NCI-H510A (cell line): ENCODE data around the gene ZC3H7A.
"Not testable (repeated sequence)": the region's sequence is repeated elsewhere in the genome, so short reads cannot be mapped to it uniquely, and the experiment has no call there.

Experiments
- DNase-seq: peaks from one replicate; lab custom pipeline; 2025; lab: John Stamatoyannopoulos, UW

The ZC3H7A gene, protein sequence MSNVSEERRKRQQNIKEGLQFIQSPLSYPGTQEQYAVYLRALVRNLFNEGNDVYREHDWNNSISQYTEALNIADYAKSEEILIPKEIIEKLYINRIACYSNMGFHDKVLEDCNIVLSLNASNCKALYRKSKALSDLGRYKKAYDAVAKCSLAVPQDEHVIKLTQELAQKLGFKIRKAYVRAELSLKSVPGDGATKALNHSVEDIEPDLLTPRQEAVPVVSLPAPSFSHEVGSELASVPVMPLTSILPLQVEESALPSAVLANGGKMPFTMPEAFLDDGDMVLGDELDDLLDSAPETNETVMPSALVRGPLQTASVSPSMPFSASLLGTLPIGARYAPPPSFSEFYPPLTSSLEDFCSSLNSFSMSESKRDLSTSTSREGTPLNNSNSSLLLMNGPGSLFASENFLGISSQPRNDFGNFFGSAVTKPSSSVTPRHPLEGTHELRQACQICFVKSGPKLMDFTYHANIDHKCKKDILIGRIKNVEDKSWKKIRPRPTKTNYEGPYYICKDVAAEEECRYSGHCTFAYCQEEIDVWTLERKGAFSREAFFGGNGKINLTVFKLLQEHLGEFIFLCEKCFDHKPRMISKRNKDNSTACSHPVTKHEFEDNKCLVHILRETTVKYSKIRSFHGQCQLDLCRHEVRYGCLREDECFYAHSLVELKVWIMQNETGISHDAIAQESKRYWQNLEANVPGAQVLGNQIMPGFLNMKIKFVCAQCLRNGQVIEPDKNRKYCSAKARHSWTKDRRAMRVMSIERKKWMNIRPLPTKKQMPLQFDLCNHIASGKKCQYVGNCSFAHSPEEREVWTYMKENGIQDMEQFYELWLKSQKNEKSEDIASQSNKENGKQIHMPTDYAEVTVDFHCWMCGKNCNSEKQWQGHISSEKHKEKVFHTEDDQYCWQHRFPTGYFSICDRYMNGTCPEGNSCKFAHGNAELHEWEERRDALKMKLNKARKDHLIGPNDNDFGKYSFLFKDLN

GRCh38 chr16:11797166-11797956 lies at the start of gene ZC3H7A:
ZC3H7A (minus strand) TSS chr16:11797258; CDS start chr16:11782354, 14,904 bp downstream.
- DNase-seq: peak; percentile 92

- DNase-seq: no peak
Measured at GRCh38 chr16:11844499-11844898, 47.4 kb upstream of the ZC3H7A start.

DNA sequence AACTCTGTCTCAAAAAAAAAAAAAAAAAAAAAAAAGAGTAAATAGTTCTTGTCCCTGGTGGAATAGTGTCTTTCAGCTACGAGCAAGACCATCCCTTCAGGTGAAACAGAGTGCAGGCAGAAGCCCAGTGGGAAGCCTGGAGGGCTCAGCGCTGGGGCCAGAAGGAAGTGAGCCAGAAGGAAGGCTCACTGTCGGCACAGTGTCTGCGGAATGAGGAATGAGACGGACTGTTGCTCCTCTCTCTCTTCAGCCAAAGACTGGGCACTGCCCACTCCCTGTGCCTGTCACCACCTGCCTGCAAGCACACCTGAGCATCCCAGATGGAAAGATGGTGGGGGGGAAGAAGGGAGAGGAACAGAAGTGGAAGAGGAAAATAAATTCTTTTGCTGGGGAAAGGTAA lies 46.8 kb upstream of the ZC3H7A start:
- DNase-seq: no peak

- no peak for DNase-seq
Measured at GRCh38 chr16:11843206-11843605, 46.1 kb upstream of the ZC3H7A start.

- no peak for DNase-seq
Measured at GRCh38 chr16:11841026-11841425, 44.0 kb upstream of the ZC3H7A start.

GRCh38 chr16:11836650-11837244 lies 39.7 kb upstream of the ZC3H7A start:
- DNase-seq: no peak

- DNase-seq: no peak
Measured at GRCh38 chr16:11835891-11836649, 39.0 kb upstream of the ZC3H7A start.

- no peak for DNase-seq
Measured at GRCh38 chr16:11835309-11835708, 38.3 kb upstream of the ZC3H7A start.

- DNase-seq: no peak
Measured at GRCh38 chr16:11833951-11834695, 37.1 kb upstream of the ZC3H7A start.

DNA sequence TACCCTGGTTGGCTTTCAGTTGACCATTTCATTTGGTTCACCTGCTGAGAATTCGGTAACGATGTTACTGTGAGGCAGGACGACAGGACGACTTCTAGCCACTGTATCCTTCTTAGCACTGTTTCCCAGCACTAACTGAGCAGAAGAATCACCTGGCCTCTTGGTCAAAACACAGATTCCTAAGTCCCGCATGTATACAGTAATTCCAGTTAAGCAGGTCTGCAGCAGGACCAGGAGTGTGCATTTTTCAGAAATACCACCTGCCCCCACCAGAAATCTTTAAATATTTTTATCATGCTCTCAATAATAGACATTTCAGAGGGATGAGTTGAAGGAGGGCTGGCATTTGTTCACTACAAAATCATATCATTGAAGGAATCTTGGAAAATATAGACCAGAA lies 31.6 kb upstream of the ZC3H7A start:
- no peak for DNase-seq

DNA sequence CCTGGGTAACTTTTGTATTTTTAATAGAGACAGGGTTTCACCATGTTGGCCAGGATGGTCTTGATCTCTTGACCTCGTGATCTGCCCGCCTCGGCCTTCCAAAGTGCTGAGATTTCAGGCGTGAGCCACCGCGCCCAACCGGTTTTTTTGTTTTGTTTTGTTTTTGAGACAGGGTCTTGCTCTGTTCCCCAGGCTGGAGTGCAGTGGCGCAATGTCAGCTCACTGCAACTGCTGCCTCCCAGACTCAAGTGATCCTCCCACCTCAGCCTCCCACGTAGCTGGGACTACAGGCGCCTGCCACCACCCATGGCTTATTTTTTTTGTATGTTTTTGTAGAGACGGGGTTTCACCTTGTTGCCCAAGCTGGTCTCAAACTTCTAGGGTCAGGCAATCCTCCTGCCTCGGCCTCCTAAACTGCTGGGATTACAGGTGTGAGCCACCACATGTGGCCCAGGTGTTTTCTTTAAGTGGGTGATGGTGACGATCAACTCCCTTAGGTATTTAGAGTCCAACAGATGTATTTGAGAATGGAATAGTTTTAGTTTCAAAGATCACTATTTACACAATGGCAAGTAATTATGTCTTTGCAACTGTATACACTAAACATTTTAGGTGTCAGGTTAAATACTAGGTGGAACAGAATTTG lies 28.6 kb upstream of the ZC3H7A start:
- DNase-seq: not testable (repeated sequence)

DNA sequence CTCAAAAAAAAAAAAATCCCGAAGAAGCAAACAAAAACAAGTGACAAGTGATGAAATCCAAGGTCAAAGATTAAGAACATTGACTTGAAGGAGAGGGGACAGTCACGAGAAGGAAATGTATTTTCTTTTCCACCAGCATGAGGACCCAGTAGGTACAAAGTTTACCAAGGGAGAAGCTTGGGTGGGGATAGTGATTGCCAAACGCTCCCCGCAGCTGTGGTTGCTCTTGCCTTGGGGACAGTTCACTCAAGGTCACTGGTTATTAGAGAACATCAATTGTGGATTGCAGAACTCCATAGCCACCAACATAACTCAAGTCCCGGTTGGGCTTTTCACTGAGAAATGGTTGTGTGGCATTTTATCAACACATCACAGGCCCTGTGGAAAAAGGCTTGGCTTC lies 27.3 kb upstream of the ZC3H7A start:
- DNase-seq: no peak

GRCh38 chr16:11823645-11824044 lies 26.6 kb upstream of the ZC3H7A start:
- not testable (repeated sequence) for DNase-seq

DNA sequence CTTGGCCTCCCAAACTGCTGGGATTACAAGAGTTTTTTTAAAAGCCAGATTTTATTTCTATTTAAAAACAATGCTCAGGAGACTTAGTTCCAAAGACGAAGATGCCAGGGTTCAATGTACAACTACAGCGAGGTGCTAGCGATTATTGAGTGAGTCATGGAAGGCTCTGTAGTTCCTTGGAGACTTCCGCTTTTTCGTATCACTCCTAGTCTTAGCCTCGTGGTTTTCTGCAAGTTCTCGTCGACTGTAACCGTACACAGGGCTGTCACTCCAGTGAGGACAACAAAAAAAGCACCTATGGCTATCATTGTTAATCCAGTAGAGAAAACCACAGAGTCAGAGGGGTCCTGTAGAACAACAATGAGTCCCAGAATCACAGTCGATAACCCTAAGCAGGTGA lies 22.7 kb upstream of the ZC3H7A start:
- no peak for DNase-seq

DNA sequence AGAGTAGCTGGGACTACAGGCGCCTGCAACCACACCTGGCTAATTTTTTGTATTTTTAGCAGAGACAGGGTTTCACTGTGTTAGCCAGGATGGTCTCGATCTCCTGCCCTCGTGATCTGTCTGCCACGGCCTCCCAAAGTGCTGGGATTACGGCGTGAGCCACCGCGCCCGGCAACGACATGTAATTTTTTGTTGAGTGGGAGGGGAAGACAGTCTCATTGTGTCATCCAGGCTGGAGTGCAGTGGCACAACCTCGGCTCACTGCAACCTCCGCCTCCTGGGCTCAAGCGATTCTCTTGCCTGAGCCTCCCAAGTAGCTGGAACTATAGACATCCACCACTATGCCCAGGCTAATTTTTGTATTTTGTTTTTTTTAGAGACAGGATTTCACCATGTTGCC lies 21.9 kb upstream of the ZC3H7A start:
- not testable (repeated sequence) for DNase-seq

DNA sequence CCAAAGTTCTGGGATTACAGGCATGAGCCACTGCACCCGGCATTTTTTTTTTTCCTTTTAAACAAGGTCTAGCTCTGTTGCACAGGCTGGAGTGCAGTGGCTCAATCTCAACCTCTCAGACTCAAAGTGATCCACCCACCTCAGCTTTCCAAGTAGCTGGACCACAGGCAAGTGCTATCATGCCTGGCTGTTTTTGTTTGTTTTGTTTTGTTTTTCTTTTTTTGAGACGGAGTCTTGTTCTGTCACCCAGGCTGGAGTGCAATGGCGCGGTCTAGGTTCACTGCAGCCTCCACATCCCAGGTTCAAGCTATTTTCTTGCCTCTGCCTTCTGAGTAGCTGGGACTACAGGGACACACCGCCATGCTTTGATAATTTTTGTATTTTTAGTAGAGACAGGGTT lies 19.1 kb upstream of the ZC3H7A start:
- no peak for DNase-seq

GRCh38 chr16:11814800-11815199 lies 17.7 kb upstream of the ZC3H7A start:
- DNase-seq: not testable (repeated sequence)

GRCh38 chr16:11806721-11807120 lies 9.7 kb upstream of the ZC3H7A start:
- DNase-seq: no peak

- DNase-seq: no peak
Measured at GRCh38 chr16:11805556-11805955, 8.5 kb upstream of the ZC3H7A start.
